OCI-LY3 (cell line): ENCODE results near the gene CSTPP1.
A peak's percentile ranks its signal among the peaks of the same experiment; 100 is the strongest.

ENCODE experiments used
- H2AFZ ChIP-seq: fragments of 200-600, 300-600 bp; shearing (Covaris generic); 2 replicates; pipeline ENCODE4 v1.6.0; 2014; ENCODE audit warnings: antibody characterized with exemption, low read depth, low read length
- H3K27ac ChIP-seq: fragments of 200-600, 300-600 bp; sonication (generic); 2 replicates; pipeline ENCODE4 v1.5.1; 2014; ENCODE audit warnings: mild to moderate bottlenecking, low read length, moderate library complexity, mixed read lengths
- H3K27me3 ChIP-seq: fragments of 200-600, 300-600 bp; sonication (generic); 2 replicates; pipeline ENCODE4 v1.6.1; 2014; ENCODE audit warnings: low read depth, low read length, mixed read lengths
- H3K36me3 ChIP-seq: fragments of 200-600, 300-600 bp; sonication (generic); replicated peaks from 2 replicates; pipeline ENCODE3; 2014; ENCODE audit warnings: low read depth, low read length, mixed read lengths
- H3K4me1 ChIP-seq: fragments of 300-600, 200-600 bp; sonication (generic); 2 replicates; pipeline ENCODE4 v1.6.1; 2014; ENCODE audit warnings: low read length, mixed read lengths
- H3K4me2 ChIP-seq: fragments of 200-600, 300-600 bp; sonication (generic); 2 replicates; pipeline ENCODE4 v1.6.1; 2014; ENCODE audit warnings: low read length, mixed read lengths
- H3K4me3 ChIP-seq: fragments of 300-600, 200-600 bp; sonication (generic); 2 replicates; pipeline ENCODE4 v1.5.1; 2014; ENCODE audit warnings: antibody characterized with exemption, mild to moderate bottlenecking, low read length, moderate library complexity
- H3K79me2 ChIP-seq: fragments of 300-600, 200-600 bp; shearing (Covaris generic); 2 replicates; pipeline ENCODE4 v1.6.1; 2014; ENCODE audit warnings: mild to moderate bottlenecking, low read length, mixed read lengths
- H3K9ac ChIP-seq: fragments of 300-600, 200-600 bp; shearing (Covaris generic); 2 replicates; pipeline ENCODE4 v1.6.0; 2014; ENCODE audit warnings: mild to moderate bottlenecking, low read length, moderate library complexity
- H3K9me3 ChIP-seq: fragments of 200-600, 300-600 bp; shearing (Covaris generic); 2 replicates; pipeline ENCODE4 v1.6.1; 2014; ENCODE audit warnings: low read length, mixed read lengths; ENCODE audit not compliant: insufficient read depth
- H4K20me1 ChIP-seq: fragments of 200-600, 300-600 bp; sonication (generic); 2 replicates; pipeline ENCODE4 v1.6.1; 2016; ENCODE audit warnings: low read length, mixed read lengths; ENCODE audit not compliant: insufficient read depth
- CTCF ChIP-seq: fragments of 200-600, 300-600 bp; sonication (generic); IDR thresholded peaks from 2 replicates; pipeline ENCODE4 v1.5.1; 2014; ENCODE audit warnings: antibody characterized with exemption, low read length, low read depth
- EZH2phosphoT487 ChIP-seq: fragments of 200-600 bp; shearing (Covaris generic); IDR thresholded peaks from 2 replicates; pipeline ENCODE4 v1.6.1; 2018; ENCODE audit warnings: antibody characterized with exemption, mixed run types, low read depth

The CSTPP1 gene

GRCh38 chr11:46936138-46937110 lies at the start of gene CSTPP1:
TSS of gene CSTPP1 (plus strand) at chr11:46936761. CDS start at chr11:46936806, 45 bp downstream.
- H3K9ac ChIP-seq, result peak within 1 kb of the TSS; percentile 49

GRCh38 chr11:46888636-46889035 lies 47.9 kb upstream of the CSTPP1 start:
- H3K36me3 ChIP-seq, result peaks cover 4% of the 10 kb centered on the region

More at GRCh38 chr11:46936138-46937110, at the start of gene CSTPP1:
- H2AFZ ChIP-seq, result peak within 1 kb of the TSS; percentile 99
- no peaks in the 10 kb centered on the region for H3K27me3 ChIP-seq
- H3K4me1 ChIP-seq, result peaks cover 8% of the 10 kb centered on the region; the same call in 1 of the 2 replicates
- TF ChIP-seq CTCF, result no peak
- no peak for TF ChIP-seq EZH2phosphoT487
- no peak within 1 kb of the TSS for H3K27ac ChIP-seq
- peak within 1 kb of the TSS; percentile 77 for H3K4me2 ChIP-seq
- H3K9me3 ChIP-seq, result no peaks in the 10 kb centered on the region
- H4K20me1 ChIP-seq, result no peaks in the 10 kb centered on the region
- H3K36me3 ChIP-seq, result no peaks in the 10 kb centered on the region
- H3K79me2 ChIP-seq, result peaks cover 5% of the 10 kb centered on the region; the same call in 1 of the 2 replicates
- peak within 1 kb of the TSS; percentile 85 for H3K4me3 ChIP-seq

GRCh38 chr11:46889251-46889650 lies 47.3 kb upstream of the CSTPP1 start:
- no peak overlapping the region for H3K4me2 ChIP-seq
- TF ChIP-seq CTCF, result no peak
- H3K4me3 ChIP-seq, result no peak overlapping the region
- no peaks in the 10 kb centered on the region for H3K9me3 ChIP-seq
- no peak overlapping the region for H3K9ac ChIP-seq
- no peaks in the 10 kb centered on the region for H3K79me2 ChIP-seq
- H3K27ac ChIP-seq, result no peak overlapping the region
- no peaks in the 10 kb centered on the region for H4K20me1 ChIP-seq
- H2AFZ ChIP-seq, result no peak overlapping the region
- H3K36me3 ChIP-seq, result peaks cover 4% of the 10 kb centered on the region
- H3K4me1 ChIP-seq, result peaks cover 3% of the 10 kb centered on the region; the same call in 1 of the 2 replicates
- no peaks in the 10 kb centered on the region for H3K27me3 ChIP-seq

More at GRCh38 chr11:46888636-46889035, 47.9 kb upstream of the CSTPP1 start:
- H3K79me2 ChIP-seq, result no peaks in the 10 kb centered on the region
- H3K9me3 ChIP-seq, result no peaks in the 10 kb centered on the region
- no peaks in the 10 kb centered on the region for H4K20me1 ChIP-seq
- no peaks in the 10 kb centered on the region for H3K27me3 ChIP-seq
- no peak overlapping the region for H3K27ac ChIP-seq
- TF ChIP-seq CTCF, result no peak
- no peak for TF ChIP-seq EZH2phosphoT487
- no peak overlapping the region for H2AFZ ChIP-seq
- no peak overlapping the region for H3K9ac ChIP-seq
- H3K4me2 ChIP-seq, result no peak overlapping the region
- no peak overlapping the region for H3K4me3 ChIP-seq
- peaks cover 3% of the 10 kb centered on the region; the same call in 1 of the 2 replicates for H3K4me1 ChIP-seq

- TF ChIP-seq EZH2phosphoT487 (no peak), CTCF (peak; percentile 89)
- Histone ChIP-seq H4K20me1 (no peaks in the 10 kb centered on the region), H3K79me2 (no peaks in the 10 kb centered on the region), H2AFZ (no peak overlapping the region), H3K27me3 (no peaks in the 10 kb centered on the region), H3K4me2 (no peak overlapping the region), H3K9me3 (no peaks in the 10 kb centered on the region), H3K9ac (no peak overlapping the region), H3K36me3 (peaks cover 4% of the 10 kb centered on the region), H3K27ac (no peak overlapping the region), H3K4me3 (no peak overlapping the region), H3K4me1 (peaks cover 3% of the 10 kb centered on the region; the same call in 1 of the 2 replicates)
Observed at GRCh38 chr11:46889689-46890475, 46.7 kb upstream of the CSTPP1 start.
